ENCODE measurements around the gene FNIP2. TPM values are rescaled to one million over a fixed set of nuclear protein-coding genes. Genes with fewer than 3 reads are reported as not detected.
A peak's percentile ranks its signal among the peaks of the same experiment; 100 is the strongest.

The FNIP2 gene
- total RNA-seq, 6 experiments from 2014 or later = 14.1 to 22.2 (median 18.2) TPM

DNA sequence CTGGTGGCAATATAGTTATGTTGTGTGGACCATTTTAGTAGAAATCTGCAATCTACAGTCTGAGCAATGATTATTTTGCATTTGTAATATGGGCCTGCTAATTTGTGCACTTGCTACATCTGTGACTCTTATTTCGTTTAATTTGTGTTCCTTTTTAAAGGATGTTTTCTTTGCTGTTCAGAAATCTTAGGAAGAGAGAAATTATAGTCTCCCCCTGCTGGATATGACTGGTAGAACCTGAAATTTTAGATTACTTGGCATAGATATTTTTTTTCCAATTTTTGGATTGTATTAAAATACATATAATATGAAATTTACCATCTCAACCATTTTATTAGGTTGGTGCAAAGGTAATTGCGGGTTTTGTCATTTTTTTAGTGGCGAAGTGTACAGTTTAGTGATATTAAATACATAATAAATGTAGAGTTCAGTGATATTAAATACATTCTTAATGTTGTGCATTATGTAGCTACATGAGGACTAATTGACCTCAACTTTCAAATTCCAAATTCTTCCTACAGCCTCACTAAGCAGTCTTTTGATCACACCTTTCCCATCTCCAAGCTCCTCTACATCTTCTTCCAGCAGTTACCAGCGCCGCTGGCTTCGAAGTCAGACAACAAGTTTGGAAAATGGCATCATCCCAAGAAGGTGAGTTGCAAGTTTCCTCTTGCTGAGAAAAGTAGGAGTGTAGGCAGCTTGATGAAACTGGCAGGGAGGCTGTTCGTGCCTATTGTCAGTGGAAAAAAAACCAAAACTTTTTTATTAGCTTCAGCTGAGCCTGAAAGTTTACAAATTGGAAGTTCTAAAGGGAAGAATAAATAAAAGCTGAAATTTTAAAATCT is 82.2 kb downstream of the FNIP2 start:
- no peaks in the 10 kb centered on the region; the same call in 1 of the 2 replicates for H3K27me3 Mint-ChIP-seq (ENCODE audit: insufficient read depth)
- TF ChIP-seq, protein P1, sequence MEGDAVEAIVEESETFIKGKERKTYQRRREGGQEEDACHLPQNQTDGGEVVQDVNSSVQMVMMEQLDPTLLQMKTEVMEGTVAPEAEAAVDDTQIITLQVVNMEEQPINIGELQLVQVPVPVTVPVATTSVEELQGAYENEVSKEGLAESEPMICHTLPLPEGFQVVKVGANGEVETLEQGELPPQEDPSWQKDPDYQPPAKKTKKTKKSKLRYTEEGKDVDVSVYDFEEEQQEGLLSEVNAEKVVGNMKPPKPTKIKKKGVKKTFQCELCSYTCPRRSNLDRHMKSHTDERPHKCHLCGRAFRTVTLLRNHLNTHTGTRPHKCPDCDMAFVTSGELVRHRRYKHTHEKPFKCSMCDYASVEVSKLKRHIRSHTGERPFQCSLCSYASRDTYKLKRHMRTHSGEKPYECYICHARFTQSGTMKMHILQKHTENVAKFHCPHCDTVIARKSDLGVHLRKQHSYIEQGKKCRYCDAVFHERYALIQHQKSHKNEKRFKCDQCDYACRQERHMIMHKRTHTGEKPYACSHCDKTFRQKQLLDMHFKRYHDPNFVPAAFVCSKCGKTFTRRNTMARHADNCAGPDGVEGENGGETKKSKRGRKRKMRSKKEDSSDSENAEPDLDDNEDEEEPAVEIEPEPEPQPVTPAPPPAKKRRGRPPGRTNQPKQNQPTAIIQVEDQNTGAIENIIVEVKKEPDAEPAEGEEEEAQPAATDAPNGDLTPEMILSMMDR (IDR thresholded peaks at IDR 0.05) = peak; percentile 91
- DNase-seq = peak; percentile 28
- no peak overlapping the region for H3K4me3 Mint-ChIP-seq
- H3K27ac Mint-ChIP-seq = peak overlapping the region; percentile 34; the same call in 1 of the 2 replicates
- no peaks in the 10 kb centered on the region for H3K9me3 Mint-ChIP-seq
- H3K36me3 Mint-ChIP-seq (ENCODE audit: low read depth) = no peaks in the 10 kb centered on the region; the same call in 1 of the 2 replicates
- peaks cover 9% of the 10 kb centered on the region for H3K4me1 Mint-ChIP-seq (ENCODE audit: low read depth)

DNA sequence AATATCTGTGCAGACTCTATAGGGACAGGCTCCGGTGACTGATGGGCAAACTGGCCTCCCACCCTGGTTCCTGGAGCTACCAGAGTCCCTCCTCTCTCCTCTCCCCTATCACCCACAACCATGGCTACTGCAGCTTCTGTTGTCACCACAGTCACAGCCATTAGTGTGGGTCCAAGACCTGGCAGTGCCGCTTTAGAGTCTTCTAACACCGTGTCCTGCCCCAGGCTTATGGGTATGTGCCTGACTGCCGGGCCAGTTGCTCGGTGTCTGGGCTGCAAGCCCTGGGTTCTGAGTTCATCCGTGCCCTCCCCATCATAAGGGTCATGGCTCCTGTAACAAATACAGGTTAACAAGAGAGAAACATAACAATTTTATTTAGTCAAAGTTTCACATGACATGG is 85.4 kb downstream of the FNIP2 start:
- TF ChIP-seq, protein P1 (IDR thresholded peaks at IDR 0.05) = no peak
- Mint-ChIP-seq H3K4me1 (ENCODE audit: low read depth) (peaks cover 31% of the 10 kb centered on the region), H3K27me3 (ENCODE audit: insufficient read depth) (no peaks in the 10 kb centered on the region; the same call in 1 of the 2 replicates), H3K27ac (no peak overlapping the region), H3K4me3 (no peak overlapping the region), H3K9me3 (no peaks in the 10 kb centered on the region), H3K36me3 (ENCODE audit: low read depth) (no peaks in the 10 kb centered on the region)
- DNase-seq = no peak

DNA sequence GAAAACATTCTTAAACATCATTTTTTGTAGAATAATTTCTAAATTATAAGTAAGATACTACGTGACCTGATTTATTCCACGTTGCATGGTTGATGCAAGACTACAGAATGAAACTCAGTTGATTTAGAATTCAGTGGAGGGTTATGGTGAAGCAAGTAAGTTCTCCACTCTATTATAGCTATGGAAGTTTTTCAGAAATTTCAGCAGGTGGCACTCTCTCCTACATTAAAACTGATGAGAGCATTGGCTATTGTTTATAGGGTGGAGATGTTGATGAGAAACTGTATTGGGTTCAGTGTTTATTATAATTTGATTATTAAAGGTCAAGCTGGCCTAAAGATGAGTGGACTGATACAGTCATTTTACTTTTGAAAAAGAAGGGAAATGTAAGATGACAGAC is 88.0 kb downstream of the FNIP2 start:
- H3K9me3 Mint-ChIP-seq = no peaks in the 10 kb centered on the region
- H3K36me3 Mint-ChIP-seq (ENCODE audit: low read depth) = peaks cover 12% of the 10 kb centered on the region
- H3K27me3 Mint-ChIP-seq (ENCODE audit: insufficient read depth) = no peaks in the 10 kb centered on the region
- peaks cover 31% of the 10 kb centered on the region for H3K4me1 Mint-ChIP-seq (ENCODE audit: low read depth)
- TF ChIP-seq, protein P1 (IDR thresholded peaks at IDR 0.05) = peak; percentile 80
- no peak overlapping the region for H3K27ac Mint-ChIP-seq
- DNase-seq = peak; percentile 57
- no peak overlapping the region for H3K4me3 Mint-ChIP-seq

DNA sequence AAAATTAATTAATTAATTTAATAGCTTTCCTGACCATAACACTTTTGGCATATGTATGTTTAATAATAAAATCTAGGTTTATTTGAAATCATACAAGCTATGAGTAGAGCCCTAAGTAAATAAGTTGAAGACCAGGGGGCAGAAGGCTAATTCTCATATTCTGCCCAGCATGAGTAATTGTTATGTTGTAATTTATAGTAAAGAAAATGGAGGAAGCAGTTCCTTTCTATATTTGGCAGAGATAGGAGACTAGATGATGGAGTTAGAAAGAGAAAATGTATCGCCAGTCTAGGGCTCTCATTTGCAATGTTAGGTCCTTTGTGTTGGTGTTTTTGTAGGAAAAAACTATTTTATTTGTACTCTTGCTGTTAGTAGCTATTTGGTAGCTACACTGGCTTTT is 89.1 kb downstream of the FNIP2 start:
- peaks cover 23% of the 10 kb centered on the region for H3K36me3 Mint-ChIP-seq (ENCODE audit: low read depth)
- no peak overlapping the region; the same call in 1 of the 2 replicates for H3K27ac Mint-ChIP-seq
- H3K4me3 Mint-ChIP-seq = no peak overlapping the region
- TF ChIP-seq, protein P1 (IDR thresholded peaks at IDR 0.05) = no peak
- H3K9me3 Mint-ChIP-seq = no peaks in the 10 kb centered on the region
- no peak for DNase-seq
- no peaks in the 10 kb centered on the region for H3K27me3 Mint-ChIP-seq (ENCODE audit: insufficient read depth)
- H3K4me1 Mint-ChIP-seq (ENCODE audit: low read depth) = peaks cover 31% of the 10 kb centered on the region

DNA sequence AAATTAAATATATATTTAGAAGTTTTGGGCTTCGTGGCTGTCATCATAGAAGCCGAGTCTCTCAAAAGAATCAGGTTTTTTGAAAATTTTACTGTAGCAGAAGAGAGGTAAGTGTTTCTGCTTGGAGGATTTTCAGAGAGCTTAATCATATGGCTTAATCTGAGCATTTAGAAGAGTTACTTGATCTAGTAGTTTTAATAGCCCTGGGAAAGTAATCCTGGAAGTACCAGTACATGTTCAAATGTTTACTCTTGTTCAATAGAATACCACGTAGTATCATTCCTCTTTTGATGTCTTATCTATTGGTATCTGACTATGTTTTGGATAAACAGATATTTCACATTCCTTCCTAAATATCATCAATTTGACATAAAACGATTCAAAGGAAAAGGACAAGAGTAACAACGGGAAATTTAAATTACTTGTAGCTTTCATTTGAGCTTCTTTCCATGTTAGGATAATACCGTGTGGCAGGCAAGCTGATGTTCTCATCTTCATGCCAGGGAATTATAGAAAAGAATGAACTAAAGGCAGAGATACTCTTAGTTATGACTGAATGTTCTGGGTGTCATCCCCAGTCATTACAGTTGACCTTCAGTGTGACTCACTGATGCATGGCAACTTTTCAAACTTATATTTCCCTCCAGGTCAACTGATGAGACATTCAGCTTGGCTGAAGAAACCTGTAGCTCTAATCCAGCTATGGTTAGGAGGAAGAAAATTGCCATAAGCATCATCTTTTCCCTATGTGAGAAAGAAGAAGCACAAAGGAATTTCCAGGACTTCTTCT is 89.8 kb downstream of the FNIP2 start:
- peak; percentile 82 for DNase-seq
- peak overlapping the region; percentile 59 for H3K27ac Mint-ChIP-seq
- no peaks in the 10 kb centered on the region for H3K9me3 Mint-ChIP-seq
- H3K4me3 Mint-ChIP-seq = no peak overlapping the region
- H3K36me3 Mint-ChIP-seq (ENCODE audit: low read depth) = peaks cover 25% of the 10 kb centered on the region
- TF ChIP-seq, protein P1 (IDR thresholded peaks at IDR 0.05) = no peak
- peaks cover 31% of the 10 kb centered on the region for H3K4me1 Mint-ChIP-seq (ENCODE audit: low read depth)
- no peaks in the 10 kb centered on the region for H3K27me3 Mint-ChIP-seq (ENCODE audit: insufficient read depth)
